Heart left ventricle (tissue), 16 donors: ENCODE results near the gene RNU1-3. TPM values are rescaled to one million over a fixed set of nuclear protein-coding genes. Genes with fewer than 3 reads are reported as not detected.
"Not testable (repeated sequence)": the region's sequence is repeated elsewhere in the genome, so short reads cannot be mapped to it uniquely, and the experiment has no call there.

Experiments used
- ATAC-seq, 4 donors: fragments of 200-7000 bp; cut with Tn5 transposase; one replicate each; pipeline ENCODE4 v1.9.1; 2020 to 2022; ENCODE audit warnings: moderate library complexity in 4 of 4, mild to moderate bottlenecking in 3 of 4, moderate number of reproducible peaks in 1 of 4
- DNase-seq, 5 donors: peaks; one replicate each; pipeline ENCODE4 v3.0.0-alpha.2; 2020
- H3K27ac ChIP-seq, 12 donors: fragments of 200-600 bp; sonication (generic) in 4 of 12; one replicate each; pipeline versions ENCODE4 v1.5.0 to v1.8.0; 2016 to 2022; ENCODE audit warnings: mild to moderate bottlenecking in 2 of 12
- H3K27me3 ChIP-seq, 9 donors: fragments of 200-600 bp; sonication (generic) in 2 of 9; one replicate each; pipeline versions ENCODE4 v1.5.1 to v1.8.0; 2016 to 2022; ENCODE audit warnings: mild to moderate bottlenecking in 3 of 9
- H3K36me3 ChIP-seq, 9 donors: fragments of 200-600 bp; sonication (generic) in 2 of 9; one replicate each; pipeline versions ENCODE4 v1.5.0 to v1.8.0; 2018 to 2022; ENCODE audit warnings: mild to moderate bottlenecking in 2 of 9
- H3K4me1 ChIP-seq, 12 donors: fragments of 200-600 bp; sonication (generic) in 4 of 12; one replicate each; pipeline versions ENCODE4 v1.5.0 to v1.8.0; 2016 to 2022; ENCODE audit warnings: mild to moderate bottlenecking in 3 of 12
- H3K4me3 ChIP-seq, 12 donors: fragments of 200-600 bp; sonication (generic) in 4 of 12; one replicate each; pipeline versions ENCODE4 v1.5.0 to v1.8.0; 2017 to 2022; ENCODE audit warnings: mild to moderate bottlenecking in 9 of 12, moderate library complexity in 4 of 12
- H3K9me3 ChIP-seq, 12 donors: fragments of 200-600 bp; sonication (generic) in 4 of 12; one replicate each; pipeline versions ENCODE4 v1.5.0 to v1.8.0; 2016 to 2022; ENCODE audit warnings: mild to moderate bottlenecking in 1 of 12
- WGBS, 4 donors: extraction: QIAGEN DNeasy Blood & Tissue Kit in 2 of 4; methylation state at CpG; one replicate each; pipeline versions ENCODE4 v1.1.5 to v1.1.7; 2013 to 2018; 5-methylcytosine and 5-hydroxymethylcytosine counted together
- intact Hi-C, 10 donors: fragments of 100-400 bp; cut with DNase I; formaldehyde crosslinking; loops; one replicate each; pipeline versions ENCODE4 v1.11.1 to v1.14.2; 2022
- polyA plus RNA-seq, 2 donors: library from polyadenylated mRNA; stranded (reverse); fragments of 200-250 nt; gene quantifications; one replicate each; pipeline ENCODE4 v1.2.3, GENCODE V29; 2013
- total RNA-seq, 9 donors: library from RNA; depleted of rRNA in 2 of 9; stranded (reverse); fragments of >200 nt in 2 of 9; fragmentation: NEBNext Ultra II Directional in 3 of 9; extraction: Animal tissue kit (Norgen Biotek cat#: 25700) in 3 of 9; gene quantifications; one replicate each; pipeline versions ENCODE4 v1.1.0 to v1.2.4, GENCODE V29; 2016 to 2023
- donor health status: ischemic (EF 13 %, LVEDD 7.1; RV severe dilation, severe dysfunction).
- donor health status: healthy with polysubstance abuse.
- donor health status: DM: no; HTN: yes; CAD: no.
- donor health status: DM: no; HTN: no; CAD: no.
- donor health status: ischemic (EF 25% LVEDD 6.9; RV normal size, moderate dysfunction).
- donor health status: ischemic (EF 25% LVEDD 5.7; RV mildly dilated, moderate dysfunction).
- donor health status: healthy.
- donor health status: DM: yes; HTN: yes; CAD: no.
- donor health status: ischemic (EF 35%, LVEDD 5.7; RV mildly dilated, moderate dysfunction).
- donor health status: nonischemic (EF 11% LVEDD 7.7; RV severe dilation, severe dysfunction).
- donor health status: DM: yes; HTN: yes; CAD: no.
- donor health status: PGD.
- donor health status: ischemic (EF 29% LVEDD 5.4; RV normal size, mild dysfunction).
- donor health status: nonischemic (EF 23%, LVEDD 6.1; RV moderate dilation, normal function).

The RNU1-3 gene
- total and polyA plus RNA-seq, 11 donors, result 364 to 3,776 (median 2,470) TPM; not detected in 4

DNA sequence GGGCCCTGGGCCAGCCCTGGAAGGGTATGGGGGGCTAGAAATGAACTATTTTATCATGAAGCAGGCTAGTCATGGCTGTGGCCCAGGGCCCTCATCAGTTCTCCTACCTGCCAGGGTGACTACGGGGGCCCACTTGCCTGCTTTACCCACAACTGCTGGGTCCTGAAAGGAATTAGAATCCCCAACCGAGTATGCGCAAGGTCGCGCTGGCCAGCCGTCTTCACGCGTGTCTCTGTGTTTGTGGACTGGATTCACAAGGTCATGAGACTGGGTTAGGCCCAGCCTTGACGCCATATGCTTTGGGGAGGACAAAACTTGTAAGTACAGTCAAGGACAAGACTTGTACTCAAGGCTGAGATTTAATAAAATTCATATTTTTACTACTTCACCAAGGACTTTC, 16.8 kb downstream of the RNU1-3 start:
- Histone ChIP-seq H3K4me1 (peaks cover 2 to 12% (median 5%) of the 10 kb centered on the region in 12 donors), H3K27me3 (peaks cover 0 to 12% (median 2%) of the 10 kb centered on the region in 9 donors)
- DNase-seq, result peak in 4 of 5 donors; percentile 14 to 61 (median 24)
- intact Hi-C loops, H3K4me3 ChIP-seq, H3K36me3 ChIP-seq, ATAC-seq, H3K27ac ChIP-seq, H3K9me3 ChIP-seq: not testable (repeated sequence)
- WGBS, 4 donors, result 72 to 83% (median 78%) methylated on average over 9 of the region's 9 CpGs

DNA sequence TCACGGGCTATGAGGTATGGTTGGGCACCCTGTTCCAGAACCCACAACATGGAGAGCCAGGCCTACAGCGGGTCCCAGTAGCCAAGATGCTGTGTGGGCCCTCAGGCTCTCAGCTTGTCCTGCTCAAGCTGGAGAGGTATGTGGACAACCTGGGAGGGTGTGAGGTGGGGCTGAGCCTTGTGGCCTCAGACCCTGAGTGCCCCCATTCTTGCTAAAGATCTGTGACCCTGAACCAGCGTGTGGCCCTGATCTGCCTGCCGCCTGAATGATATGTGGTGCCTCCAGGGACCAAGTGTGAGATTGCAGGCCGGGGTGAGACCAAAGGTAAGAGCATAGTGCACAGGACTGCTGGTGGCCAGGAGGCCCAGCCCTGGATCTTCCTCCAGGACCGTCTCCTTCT, 17.4 kb downstream of the RNU1-3 start:
- H3K36me3 ChIP-seq, intact Hi-C loops, H3K9me3 ChIP-seq, ATAC-seq, H3K27ac ChIP-seq, H3K4me3 ChIP-seq: not testable (repeated sequence)
- H3K27me3 ChIP-seq, result peaks cover 0 to 12% (median 2%) of the 10 kb centered on the region in 9 donors
- 79 to 87% (median 85%) methylated on average over 5 of the region's 6 CpGs for WGBS, 4 donors
- peaks cover 2 to 14% (median 9%) of the 10 kb centered on the region in 12 donors for H3K4me1 ChIP-seq
- DNase-seq, result peak in 4 of 5 donors; percentile 5 to 26 (median 14)

DNA sequence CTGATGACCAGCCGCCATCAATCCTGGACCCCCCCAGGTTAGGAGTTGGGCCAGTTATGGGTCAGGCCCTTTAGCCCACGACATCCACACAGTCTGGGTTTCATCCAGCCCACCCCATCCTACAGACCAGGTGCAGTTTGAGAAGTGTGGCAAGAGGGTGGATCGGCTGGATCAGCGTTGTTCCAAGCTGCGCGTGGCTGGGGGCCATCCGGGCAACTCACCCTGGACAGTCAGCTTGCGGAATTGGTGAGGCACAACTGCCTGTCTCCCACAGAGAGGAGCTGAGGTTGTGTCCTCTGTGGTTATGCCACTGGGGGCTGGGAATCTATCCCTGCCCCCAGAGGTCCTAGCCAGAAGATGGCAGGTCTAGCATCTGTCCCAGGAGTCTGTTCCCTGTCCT, 18.0 kb downstream of the RNU1-3 start:
- WGBS, 4 donors, result 91 to 95% methylated on average over 7 of the region's 8 CpGs; no CpG with 5 or more reads in 2 of the 4 donors
- DNase-seq, result peak in 4 of 5 donors; percentile 6 to 21 (median 13)
- H3K27ac ChIP-seq, result not testable (repeated sequence)

DNA sequence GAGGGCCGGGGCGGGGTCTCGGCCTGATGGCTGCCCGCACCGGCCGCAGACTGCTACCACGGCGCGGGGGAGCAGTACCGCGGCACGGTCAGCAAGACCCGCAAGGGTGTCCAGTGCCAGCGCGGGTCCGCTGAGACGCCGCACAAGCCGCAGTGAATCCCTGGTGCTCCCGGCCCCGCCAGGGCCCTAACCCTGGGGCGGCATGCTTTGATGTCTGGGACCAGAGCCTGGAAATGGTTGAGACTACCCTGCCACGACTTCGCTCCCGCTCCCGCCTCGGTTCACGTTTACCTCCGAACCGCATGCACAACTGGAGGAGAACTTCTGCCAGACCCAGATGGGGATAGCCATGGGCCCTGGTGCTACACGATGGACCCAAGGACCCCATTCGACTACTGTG, 18.5 kb downstream of the RNU1-3 start:
- peak overlapping the region in 1 of 12 donors; percentile 22 for H3K4me3 ChIP-seq
- DNase-seq, result peak in 4 of 5 donors; percentile 4 to 16 (median 11)
- ATAC-seq, result not testable (repeated sequence)

More for the DNA sequence above, 18.0 kb downstream of the RNU1-3 start:
- H3K27me3 ChIP-seq, result peaks cover 0 to 12% (median 2%) of the 10 kb centered on the region in 9 donors
- H3K9me3 ChIP-seq, H3K36me3 ChIP-seq, ATAC-seq, intact Hi-C loops, H3K4me3 ChIP-seq: not testable (repeated sequence)
- H3K4me1 ChIP-seq, result peaks cover 2 to 20% (median 11%) of the 10 kb centered on the region in 12 donors

DNA sequence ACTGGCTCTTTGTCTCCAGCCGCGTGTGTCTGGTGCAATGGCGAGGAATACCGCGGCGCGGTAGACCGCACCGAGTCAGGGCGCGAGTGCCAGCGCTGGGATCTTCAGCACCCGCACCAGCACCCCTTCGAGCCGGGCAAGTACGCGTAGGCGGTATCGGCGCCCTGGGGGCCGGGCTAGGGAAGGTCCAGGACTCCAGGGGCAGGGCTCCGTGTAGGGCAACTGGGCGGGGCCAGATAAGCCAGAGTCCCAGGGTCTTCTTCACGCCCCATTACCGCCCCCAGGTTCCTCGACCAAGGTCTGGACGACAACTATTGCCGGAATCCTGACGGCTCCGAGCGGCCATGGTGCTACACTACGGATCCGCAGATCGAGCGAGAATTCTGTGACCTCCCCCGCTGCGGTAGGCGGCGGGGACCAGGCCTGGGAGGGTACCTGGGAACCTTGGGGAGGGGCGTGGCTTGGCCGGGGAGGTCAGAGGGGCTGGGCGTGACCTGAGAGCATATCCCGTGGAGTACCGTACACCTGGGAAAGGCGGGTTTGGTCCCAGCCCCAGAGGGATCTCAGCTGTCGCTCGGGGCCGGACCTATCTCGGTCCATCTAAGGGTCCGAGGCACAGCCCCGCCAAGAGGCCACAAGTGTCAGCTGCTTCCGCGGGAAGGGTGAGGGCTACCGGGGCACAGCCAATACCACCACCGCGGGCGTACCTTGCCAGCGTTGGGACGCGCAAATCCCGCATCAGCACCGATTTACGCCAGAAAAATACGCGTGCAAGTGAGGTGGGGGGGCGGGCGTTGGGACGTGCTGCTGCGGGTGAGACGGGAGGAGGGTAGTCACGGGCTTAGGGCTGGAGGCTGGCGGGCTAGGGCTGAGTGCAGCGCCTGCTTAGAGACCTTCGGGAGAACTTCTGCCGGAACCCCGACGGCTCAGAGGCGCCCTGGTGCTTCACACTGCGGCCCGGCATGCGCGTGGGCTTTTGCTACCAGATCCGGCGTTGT, 19.3 kb downstream of the RNU1-3 start:
- intact Hi-C loops, H3K27ac ChIP-seq, ATAC-seq, H3K36me3 ChIP-seq, H3K9me3 ChIP-seq: not testable (repeated sequence)
- WGBS, 4 donors, result 3 to 11% (median 4%) methylated on average over 14 to 58 of the region's 84 CpGs
- Histone ChIP-seq H3K4me1 (peaks cover 6 to 33% (median 24%) of the 10 kb centered on the region in 12 donors), H3K27me3 (peaks cover 0 to 12% (median 2%) of the 10 kb centered on the region in 9 donors), H3K4me3 (peak overlapping the region in 7 of 12 donors; percentile 14 to 37 (median 22))
- DNase-seq, result peak in 4 of 5 donors; percentile 10 to 60 (median 16)

More for the DNA sequence above, 18.5 kb downstream of the RNU1-3 start:
- Histone ChIP-seq H3K27me3 (peaks cover 0 to 12% (median 2%) of the 10 kb centered on the region in 9 donors), H3K4me1 (peaks cover 3 to 25% (median 16%) of the 10 kb centered on the region in 12 donors)
- intact Hi-C loops, H3K9me3 ChIP-seq, H3K36me3 ChIP-seq, H3K27ac ChIP-seq: not testable (repeated sequence)
- 13 to 30% (median 19%) methylated on average over 4 to 29 of the region's 32 CpGs for WGBS, 4 donors

- intact Hi-C loops, H3K4me3 ChIP-seq, ATAC-seq, H3K9me3 ChIP-seq, H3K36me3 ChIP-seq, H3K27ac ChIP-seq: not testable (repeated sequence)
- Histone ChIP-seq H3K27me3 (peaks cover 0 to 12% (median 2%) of the 10 kb centered on the region in 9 donors), H3K4me1 (peaks cover 6 to 40% (median 30%) of the 10 kb centered on the region in 12 donors)
- 77 to 100% (median 80%) methylated on average over 7 to 15 of the region's 17 CpGs; no CpG with 5 or more reads in 1 of the 4 donors for WGBS, 4 donors
- DNase-seq, result peak in 3 of 5 donors; percentile 5 to 14 (median 7)
Measured at GRCh38 chr1:16646716-16647115, 20.0 kb downstream of the RNU1-3 start.

DNA sequence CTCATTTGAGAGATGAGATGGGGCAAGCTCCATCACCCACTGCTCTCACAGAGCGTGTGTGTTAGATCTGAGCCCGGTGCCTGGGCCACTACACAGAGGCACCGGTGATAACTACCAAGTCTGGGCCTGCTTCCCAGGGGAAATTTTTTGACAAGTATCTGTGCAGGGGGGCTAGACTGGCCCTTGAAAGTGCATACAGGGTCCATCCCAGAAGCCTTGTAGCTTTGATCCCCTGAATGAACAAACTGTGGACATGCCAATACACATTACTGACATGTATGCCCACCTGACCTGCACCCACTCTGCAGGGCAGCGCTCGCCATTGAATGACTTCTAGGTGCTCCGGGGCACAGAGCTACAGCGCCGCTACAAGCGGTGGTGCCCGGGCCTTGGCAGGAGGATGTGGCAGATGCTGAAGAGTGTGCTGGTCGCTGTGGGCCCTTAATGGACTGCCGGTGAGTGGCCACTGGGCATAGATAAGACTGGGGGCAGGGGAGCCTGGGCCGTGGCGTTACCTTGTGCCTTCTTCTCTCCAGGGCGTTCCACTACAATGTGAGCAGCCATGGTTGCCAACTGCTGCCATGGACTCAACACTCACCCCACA, 20.6 kb downstream of the RNU1-3 start:
- WGBS, 4 donors, result 87 to 92% (median 89%) methylated on average over 13 to 15 of the region's 15 CpGs
- not testable (repeated sequence) for H3K4me3 ChIP-seq
- peak; percentile 7 to 66 (median 27) for DNase-seq

DNA sequence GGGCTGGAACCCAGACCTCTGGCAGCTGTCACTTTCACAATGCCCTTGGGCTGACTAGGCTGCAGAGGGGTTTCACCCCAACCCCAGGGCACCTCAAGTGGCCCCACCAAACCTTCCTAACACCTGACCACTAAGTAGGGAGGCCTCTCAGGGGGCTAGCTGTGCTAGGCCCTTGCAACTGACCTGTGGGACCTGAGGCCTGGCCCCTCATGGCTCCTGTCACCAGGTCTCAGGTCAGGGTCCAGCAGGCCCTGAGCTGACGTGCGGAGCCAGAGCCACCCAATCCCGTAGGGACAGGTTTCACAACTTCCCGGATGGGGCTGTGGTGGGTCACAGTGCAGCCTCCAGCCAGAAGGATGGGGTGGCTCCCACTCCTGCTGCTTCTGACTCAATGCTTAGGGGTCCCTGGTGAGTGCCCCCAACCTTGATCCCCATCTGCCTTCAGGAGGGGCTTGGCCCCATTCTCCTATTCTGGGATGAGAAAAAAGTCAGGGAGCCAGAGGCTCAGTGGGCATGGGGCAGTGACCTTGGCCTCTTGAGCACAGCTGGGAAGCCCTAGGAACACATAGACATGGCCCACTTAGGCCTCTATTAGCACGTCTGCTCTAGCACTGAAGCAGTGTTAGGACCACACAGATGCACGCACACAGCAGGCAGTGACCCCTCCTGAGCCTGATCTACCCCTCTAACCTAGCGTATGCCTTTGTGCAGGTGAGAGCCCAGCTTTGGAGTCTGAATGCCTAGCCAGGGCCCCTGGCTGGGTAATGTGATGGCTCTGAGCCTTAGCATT, 21.3 kb downstream of the RNU1-3 start:
- Histone ChIP-seq H3K27me3 (peaks cover 0 to 12% (median 2%) of the 10 kb centered on the region in 9 donors), H3K27ac (peak overlapping the region; percentile 33 to 92 (median 80)), H3K4me1 (peaks cover 6 to 40% (median 30%) of the 10 kb centered on the region in 12 donors), H3K4me3 (peak overlapping the region; percentile 46 to 95 (median 72))
- ATAC-seq, result peak in 1 of 4 donors; percentile 3
- intact Hi-C loops, result loop anchor here in 2 of 10 donors (2.0 kb wide), 1 partner anchor 33 kb away; the partner anchor contains the start of gene NBPF1 (in 2 of the 2)
- H3K9me3 ChIP-seq, H3K36me3 ChIP-seq: not testable (repeated sequence)
- DNase-seq, result peak; percentile 12 to 69 (median 29)
- whole genome bisulfite sequencing, 4 donors, result 92 to 98% (median 94%) methylated on average over 7 of the region's 7 CpGs

More for the DNA sequence above, 20.6 kb downstream of the RNU1-3 start:
- H3K27me3 ChIP-seq, result peaks cover 0 to 12% (median 2%) of the 10 kb centered on the region in 9 donors
- intact Hi-C loops, ATAC-seq, H3K36me3 ChIP-seq, H3K9me3 ChIP-seq, H3K27ac ChIP-seq: not testable (repeated sequence)
- peaks cover 6 to 40% (median 30%) of the 10 kb centered on the region in 12 donors for H3K4me1 ChIP-seq
